Nasal cavity respiratory epithelium epithelial cell of viscerocranial mucosa (primary cell): ENCODE measurements around the gene NUP58. TPM values are rescaled to one million over a fixed set of nuclear protein-coding genes. Genes with fewer than 3 reads are reported as not detected.

ENCODE experiments used
- total RNA-seq: library from RNA; depleted of rRNA; stranded (reverse); fragments of >200 nt; gene quantifications from 2 replicates; pipeline ENCODE4 v1.2.3, GENCODE V29; 2014

Gene NUP58, protein sequence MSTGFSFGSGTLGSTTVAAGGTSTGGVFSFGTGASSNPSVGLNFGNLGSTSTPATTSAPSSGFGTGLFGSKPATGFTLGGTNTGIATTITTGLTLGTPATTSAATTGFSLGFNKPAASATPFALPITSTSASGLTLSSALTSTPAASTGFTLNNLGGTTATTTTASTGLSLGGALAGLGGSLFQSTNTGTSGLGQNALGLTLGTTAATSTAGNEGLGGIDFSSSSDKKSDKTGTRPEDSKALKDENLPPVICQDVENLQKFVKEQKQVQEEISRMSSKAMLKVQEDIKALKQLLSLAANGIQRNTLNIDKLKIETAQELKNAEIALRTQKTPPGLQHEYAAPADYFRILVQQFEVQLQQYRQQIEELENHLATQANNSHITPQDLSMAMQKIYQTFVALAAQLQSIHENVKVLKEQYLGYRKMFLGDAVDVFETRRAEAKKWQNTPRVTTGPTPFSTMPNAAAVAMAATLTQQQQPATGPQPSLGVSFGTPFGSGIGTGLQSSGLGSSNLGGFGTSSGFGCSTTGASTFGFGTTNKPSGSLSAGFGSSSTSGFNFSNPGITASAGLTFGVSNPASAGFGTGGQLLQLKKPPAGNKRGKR
- 109 and 191 TPM in 2 replicates for total RNA-seq

DNA sequence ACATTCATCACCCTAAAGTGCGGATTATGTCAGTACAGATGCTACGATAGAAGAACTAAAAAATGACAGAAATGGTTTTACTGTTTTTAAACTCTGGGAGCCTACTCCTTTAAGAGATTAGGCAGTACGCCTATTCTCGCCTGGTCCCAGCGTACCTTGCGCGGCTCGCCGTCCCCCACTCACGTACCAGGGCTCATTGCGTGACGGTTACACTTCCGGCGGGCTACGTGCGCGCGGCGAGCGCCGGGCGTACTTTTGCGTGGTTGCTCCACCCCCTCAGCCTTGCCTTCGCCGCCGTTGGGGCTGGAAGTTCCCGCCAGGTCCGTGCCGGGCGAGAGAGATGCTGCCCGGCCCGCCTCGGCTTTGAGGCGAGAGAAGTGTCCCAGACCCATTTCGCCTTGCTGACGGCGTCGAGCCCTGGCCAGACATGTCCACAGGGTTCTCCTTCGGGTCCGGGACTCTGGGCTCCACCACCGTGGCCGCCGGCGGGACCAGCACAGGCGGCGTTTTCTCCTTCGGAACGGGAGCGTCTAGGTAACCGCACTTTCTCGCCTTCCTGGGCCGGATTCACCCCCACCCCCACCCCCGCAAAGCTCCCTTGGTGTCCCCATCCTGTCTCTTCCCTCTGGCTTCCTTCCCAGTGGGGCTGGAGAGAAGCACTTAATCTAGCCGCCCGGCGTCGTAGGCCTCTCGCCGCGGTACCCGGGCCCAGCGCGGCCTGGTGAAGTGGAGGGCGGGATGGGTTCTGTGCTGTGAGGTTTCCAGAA, at the start of gene NUP58:
TSS of gene NUP58 (plus strand) at position 279 of the 767 bp plus-strand sequence. CDS start at position 428, 149 bp downstream.

DNA sequence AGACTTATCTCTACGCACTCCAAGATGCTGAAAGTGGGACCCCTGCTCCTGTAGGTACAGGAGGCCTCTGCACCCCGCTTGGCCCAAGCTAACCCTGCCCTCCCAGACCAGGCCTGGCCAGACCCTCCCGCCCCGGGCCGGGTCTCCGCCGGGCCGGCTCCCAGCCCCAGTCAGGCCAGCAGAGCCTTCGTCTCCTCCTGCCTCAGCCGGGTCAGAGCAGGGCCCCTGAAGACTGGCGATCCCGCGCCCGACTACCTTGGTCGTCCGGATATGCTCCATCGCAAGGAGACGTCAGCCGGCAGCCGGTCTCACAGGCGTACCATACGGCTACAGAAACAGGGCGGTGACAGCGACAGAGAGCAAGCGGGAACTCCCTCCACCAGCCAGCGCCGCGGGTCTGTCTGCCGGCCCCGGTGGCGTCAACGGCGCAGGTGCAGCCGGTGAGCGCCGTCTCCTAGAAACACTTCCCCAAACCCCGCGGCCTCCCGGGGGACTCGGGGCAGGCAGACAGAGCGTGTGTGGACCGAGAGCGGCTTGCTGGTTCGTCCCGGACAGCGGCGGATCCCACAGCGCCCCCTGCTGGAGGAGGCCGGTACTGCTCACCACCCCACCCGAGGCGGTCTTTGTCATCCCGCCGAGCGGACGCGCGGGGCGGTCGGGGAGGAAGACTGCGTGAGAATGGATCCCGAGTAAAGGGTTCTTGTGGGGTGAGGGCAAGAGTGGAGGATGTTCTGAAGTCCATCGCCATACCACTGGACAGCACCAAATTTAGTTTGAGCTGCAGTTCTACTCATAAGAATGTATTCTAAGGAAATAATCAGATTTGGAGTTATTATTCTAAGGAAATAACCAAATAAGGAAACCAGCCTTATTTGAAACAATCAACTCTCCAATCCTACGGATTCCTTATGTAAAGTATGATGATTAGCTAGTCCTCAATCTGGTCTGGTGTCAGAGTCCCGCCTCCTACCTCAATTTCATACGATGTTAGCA, 14.2 kb upstream of the NUP58 start, which contains the start of gene MTMR6:
TSS of gene MTMR6 (minus strand) at position 520 of the 993 bp plus-strand sequence. CDS start at position 279, 241 bp downstream.

DNA sequence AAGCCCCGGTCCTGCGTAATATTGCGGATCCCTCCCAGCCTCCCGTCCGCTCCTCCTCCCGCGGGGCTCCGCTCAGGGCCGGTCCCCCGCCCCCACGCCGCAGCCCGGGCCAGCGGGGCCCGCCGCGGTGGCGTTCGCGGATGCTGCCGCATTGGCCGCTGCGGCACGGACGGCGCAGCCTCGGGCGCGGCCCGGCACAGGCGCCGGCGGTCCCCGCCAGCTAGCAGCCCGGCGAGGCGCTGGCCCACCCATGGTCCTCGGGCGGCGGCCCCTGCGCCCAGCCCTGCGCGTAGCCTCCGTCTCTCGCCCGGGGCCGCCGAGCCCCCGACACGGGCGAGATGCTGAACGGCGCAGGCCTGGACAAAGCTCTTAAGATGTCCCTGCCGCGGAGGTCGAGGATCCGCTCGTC, 70.5 kb downstream of the NUP58 start, which contains the start of gene ATP8A2:
TSS of gene ATP8A2 (plus strand) at position 100 of the 409 bp plus-strand sequence. CDS start at position 339, 239 bp downstream.

Other genes starting within 250 kb of the NUP58 start
- gene PABPC3, start 205.5 kb upstream of the NUP58 start, total RNA-seq, result under 0.01 and 0.21 TPM in 2 replicates
- not detected in 2 replicates for gene AMER2, start 129.3 kb upstream of the NUP58 start, total RNA-seq
- 25.4 and 31.4 TPM in 2 replicates for gene MTMR6, start 14.1 kb upstream of the NUP58 start, total RNA-seq
- under 0.01 and 0.07 TPM in 2 replicates for gene ATP8A2, start 70.3 kb downstream of the NUP58 start, total RNA-seq